Measurements from ENCODE around the gene LSM12.

- TF ChIP-seq CTCF (IDR thresholded peaks at IDR 0.05) (no peak), POLR2A (IDR thresholded peaks at IDR 0.05) (no peak)
Observed at GRCh38 chr17:44102849-44103622, 36.6 kb upstream of the LSM12 start.

Measured in lower leg skin (tissue), 3 donors.